ENCODE measurements around the gene CHST9.

Gene CHST9

GRCh38 chr18:26862084-26862483, 323.0 kb downstream of the CHST9 start:
- TF ChIP-seq CTCF (IDR thresholded peaks at IDR 0.05; ENCODE audit: low read depth, low read length) = no peak
- H3K4me3 ChIP-seq (ENCODE audit: low read depth, low read length) = no peak overlapping the region

All from WI38 (cell line).